ENCODE data around the gene A4GNT.

Gene A4GNT

DNA sequence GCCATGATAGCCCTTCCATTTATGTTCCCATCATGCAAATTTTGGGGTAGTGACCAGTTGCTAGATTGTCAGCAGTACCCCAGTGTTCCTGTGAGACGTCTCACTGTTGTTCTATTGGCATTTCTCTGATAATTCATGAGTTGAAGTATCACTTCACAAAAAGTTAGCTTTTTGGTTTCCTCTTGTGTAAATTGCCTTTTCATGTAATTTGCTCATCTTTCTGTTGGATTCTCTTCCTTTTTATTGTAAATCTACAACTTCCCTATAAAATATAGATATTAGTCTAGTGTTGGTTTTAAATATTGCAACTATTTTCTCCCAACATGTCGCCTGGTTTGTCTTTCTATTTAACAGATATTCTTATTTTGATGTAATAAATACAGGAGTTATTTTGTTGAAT is 7.5 kb upstream of the A4GNT start:
- in situ Hi-C loops (cut with HindIII; ENCODE audit: low pct_ligation_motif_present, low sequenced_read_pairs), result no loop called here
- Histone ChIP-seq H3K27ac (no peak overlapping the region), H3K36me3 (replicated peaks) (no peaks in the 10 kb centered on the region), H3K4me3 (ENCODE audit: low read depth, low read length) (no peak overlapping the region), H3K27me3 (replicated peaks) (no peaks in the 10 kb centered on the region)
- DNase-seq, result no peak
- TF ChIP-seq, protein P1, sequence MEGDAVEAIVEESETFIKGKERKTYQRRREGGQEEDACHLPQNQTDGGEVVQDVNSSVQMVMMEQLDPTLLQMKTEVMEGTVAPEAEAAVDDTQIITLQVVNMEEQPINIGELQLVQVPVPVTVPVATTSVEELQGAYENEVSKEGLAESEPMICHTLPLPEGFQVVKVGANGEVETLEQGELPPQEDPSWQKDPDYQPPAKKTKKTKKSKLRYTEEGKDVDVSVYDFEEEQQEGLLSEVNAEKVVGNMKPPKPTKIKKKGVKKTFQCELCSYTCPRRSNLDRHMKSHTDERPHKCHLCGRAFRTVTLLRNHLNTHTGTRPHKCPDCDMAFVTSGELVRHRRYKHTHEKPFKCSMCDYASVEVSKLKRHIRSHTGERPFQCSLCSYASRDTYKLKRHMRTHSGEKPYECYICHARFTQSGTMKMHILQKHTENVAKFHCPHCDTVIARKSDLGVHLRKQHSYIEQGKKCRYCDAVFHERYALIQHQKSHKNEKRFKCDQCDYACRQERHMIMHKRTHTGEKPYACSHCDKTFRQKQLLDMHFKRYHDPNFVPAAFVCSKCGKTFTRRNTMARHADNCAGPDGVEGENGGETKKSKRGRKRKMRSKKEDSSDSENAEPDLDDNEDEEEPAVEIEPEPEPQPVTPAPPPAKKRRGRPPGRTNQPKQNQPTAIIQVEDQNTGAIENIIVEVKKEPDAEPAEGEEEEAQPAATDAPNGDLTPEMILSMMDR (IDR thresholded peaks at IDR 0.05; ENCODE audit: low read depth, low read length, missing control alignments), result no peak

DNA sequence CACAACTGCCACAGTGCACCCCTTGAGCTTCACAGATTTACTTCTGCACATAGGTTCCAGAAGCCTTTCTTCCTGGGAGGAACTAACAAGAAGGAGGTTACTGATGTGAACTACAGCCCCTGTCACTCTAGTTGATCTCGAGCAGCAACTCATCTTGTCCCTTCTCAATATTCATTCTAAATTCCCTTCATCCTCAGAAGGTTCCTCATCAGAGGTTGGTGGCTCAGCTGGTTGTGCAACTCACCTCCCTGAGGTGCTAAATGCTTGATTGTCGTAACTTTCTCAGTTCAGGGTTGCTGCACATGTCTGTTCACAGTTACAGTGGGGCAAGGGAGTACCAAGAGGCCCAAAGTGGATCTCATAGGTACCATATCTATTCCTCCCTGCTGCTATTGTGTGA is 5.7 kb upstream of the A4GNT start:
- H3K27me3 ChIP-seq (replicated peaks), result no peaks in the 10 kb centered on the region
- DNase-seq, result no peak
- no peaks in the 10 kb centered on the region for H3K36me3 ChIP-seq (replicated peaks)
- no peak overlapping the region for H3K27ac ChIP-seq
- TF ChIP-seq, protein P1 (IDR thresholded peaks at IDR 0.05; ENCODE audit: low read depth, low read length, missing control alignments), result no peak
- in situ Hi-C loops (cut with HindIII; ENCODE audit: low pct_ligation_motif_present, low sequenced_read_pairs), result no loop called here
- no peak overlapping the region for H3K4me3 ChIP-seq (ENCODE audit: low read depth, low read length)

DNA sequence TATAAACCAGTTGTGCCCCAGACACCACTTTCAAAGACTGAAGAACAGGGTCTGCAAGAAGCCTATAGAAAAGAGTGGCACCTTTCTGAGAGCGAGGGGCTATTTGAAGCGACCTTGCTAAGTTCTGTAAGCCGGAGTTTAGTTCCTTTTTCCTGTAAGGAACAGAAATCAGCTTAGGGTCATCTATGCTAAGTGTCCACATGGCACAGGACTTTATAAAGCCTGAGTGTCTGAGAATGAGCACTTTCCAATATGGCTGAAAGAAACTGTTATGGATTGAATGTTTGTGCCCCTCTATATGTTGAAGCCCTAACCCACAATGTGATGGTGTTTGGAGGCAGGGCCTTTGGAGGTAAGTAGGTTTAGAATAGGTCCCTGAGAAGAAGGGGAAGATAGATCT is 4.0 kb upstream of the A4GNT start:
- no peak overlapping the region for H3K4me3 ChIP-seq (ENCODE audit: low read depth, low read length)
- no peak for DNase-seq
- H3K36me3 ChIP-seq (replicated peaks), result no peaks in the 10 kb centered on the region
- no peaks in the 10 kb centered on the region for H3K27me3 ChIP-seq (replicated peaks)
- H3K27ac ChIP-seq, result no peak overlapping the region
- TF ChIP-seq, protein P1 (IDR thresholded peaks at IDR 0.05; ENCODE audit: low read depth, low read length, missing control alignments), result no peak
- in situ Hi-C loops (cut with HindIII; ENCODE audit: low pct_ligation_motif_present, low sequenced_read_pairs), result no loop called here

DNA sequence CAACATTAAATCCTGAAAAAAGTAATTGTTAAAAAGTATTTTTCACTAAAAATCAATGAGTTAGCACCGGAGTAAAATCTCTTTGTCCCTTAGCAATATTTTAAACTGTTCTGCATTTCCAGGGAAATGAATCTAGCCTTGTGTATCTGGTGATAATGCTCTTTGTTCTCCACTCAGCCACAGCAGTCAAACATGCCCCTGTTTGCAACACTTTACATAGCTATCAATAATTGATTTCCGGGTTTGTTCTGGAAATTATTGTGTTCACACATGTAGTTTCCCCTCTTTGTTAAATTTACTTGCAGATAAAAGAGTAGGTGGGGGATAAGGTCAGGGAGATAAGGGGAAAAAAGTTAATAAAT is 3.6 kb upstream of the A4GNT start:
- no peak for DNase-seq
- no peak overlapping the region for H3K27ac ChIP-seq
- TF ChIP-seq, protein P1 (IDR thresholded peaks at IDR 0.05; ENCODE audit: low read depth, low read length, missing control alignments), result no peak
- H3K4me3 ChIP-seq (ENCODE audit: low read depth, low read length), result no peak overlapping the region
- in situ Hi-C loops (cut with HindIII; ENCODE audit: low pct_ligation_motif_present, low sequenced_read_pairs), result no loop called here
- H3K27me3 ChIP-seq (replicated peaks), result no peaks in the 10 kb centered on the region
- H3K36me3 ChIP-seq (replicated peaks), result no peaks in the 10 kb centered on the region

DNA sequence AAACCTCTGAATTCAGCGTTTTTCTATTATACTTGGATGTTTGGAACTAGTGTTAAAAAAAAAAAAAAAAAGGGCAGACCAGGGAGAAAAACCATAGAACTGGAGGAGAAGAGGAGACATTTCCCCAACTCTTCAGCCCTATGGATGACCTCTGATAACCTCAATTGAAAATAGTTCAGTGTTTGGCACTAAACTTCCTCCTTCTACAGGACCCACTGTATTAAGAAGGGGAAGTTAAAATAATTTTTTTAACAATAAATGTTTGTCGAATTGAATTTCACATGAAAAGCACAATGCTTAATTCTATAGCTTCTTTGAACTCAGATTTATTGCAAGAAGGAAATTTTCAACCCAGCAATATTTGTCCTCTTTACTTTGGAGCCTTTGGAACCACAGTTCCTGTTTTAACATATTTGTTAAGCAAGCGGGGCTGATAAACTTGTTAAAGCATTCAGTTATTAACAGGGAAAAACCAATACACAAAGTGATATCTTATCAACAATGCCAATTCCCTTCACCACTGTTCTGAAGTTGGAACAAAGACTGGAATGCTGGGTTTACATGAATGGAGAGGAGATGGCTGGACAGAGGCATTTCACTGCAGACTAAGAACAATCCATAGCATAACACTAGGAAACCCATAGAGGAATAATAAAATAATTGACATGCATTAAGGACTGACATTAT is 3.1 kb upstream of the A4GNT start:
- no peak overlapping the region for H3K4me3 ChIP-seq (ENCODE audit: low read depth, low read length)
- no peak overlapping the region for H3K27ac ChIP-seq
- H3K27me3 ChIP-seq (replicated peaks), result no peaks in the 10 kb centered on the region
- no peak for DNase-seq
- TF ChIP-seq, protein P1 (IDR thresholded peaks at IDR 0.05; ENCODE audit: low read depth, low read length, missing control alignments), result no peak
- in situ Hi-C loops (cut with HindIII; ENCODE audit: low pct_ligation_motif_present, low sequenced_read_pairs), result no loop called here
- H3K36me3 ChIP-seq (replicated peaks), result no peaks in the 10 kb centered on the region
